IPS-11a (cell line): ENCODE measurements around the gene FBXL17.

Experiments
- H3K4me3 ChIP-seq: one replicate; pipeline ENCODE4 v1.5.1; 2013; ENCODE audit warnings: low read depth, low read length, control low read depth

Gene FBXL17

GRCh38 chr5:107959573-107960279 lies 422.2 kb downstream of the FBXL17 start:
- H3K4me3 ChIP-seq, result no peak overlapping the region

- H3K4me3 ChIP-seq, result no peak overlapping the region
Observed at GRCh38 chr5:107958861-107959260, 423.0 kb downstream of the FBXL17 start.

DNA sequence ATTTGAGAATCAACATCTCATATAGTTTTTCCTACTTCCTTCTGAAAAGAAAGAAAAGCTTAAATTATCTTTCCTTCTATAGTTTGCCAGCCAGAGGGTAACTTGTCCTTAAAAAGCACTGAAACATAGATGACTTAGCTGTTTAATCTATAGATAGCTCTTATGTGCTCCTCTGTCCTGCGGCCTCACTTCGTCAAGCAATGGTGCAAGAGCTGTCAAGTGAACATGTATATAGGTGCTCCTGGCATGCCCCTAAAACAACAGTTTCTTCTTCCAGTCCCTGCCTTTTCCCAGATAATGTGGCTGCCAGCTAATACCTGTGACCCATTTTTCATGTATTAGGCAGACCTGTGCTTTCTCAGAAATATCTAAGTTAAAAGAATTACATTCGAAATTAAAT lies 423.5 kb downstream of the FBXL17 start:
- no peak overlapping the region for H3K4me3 ChIP-seq

DNA sequence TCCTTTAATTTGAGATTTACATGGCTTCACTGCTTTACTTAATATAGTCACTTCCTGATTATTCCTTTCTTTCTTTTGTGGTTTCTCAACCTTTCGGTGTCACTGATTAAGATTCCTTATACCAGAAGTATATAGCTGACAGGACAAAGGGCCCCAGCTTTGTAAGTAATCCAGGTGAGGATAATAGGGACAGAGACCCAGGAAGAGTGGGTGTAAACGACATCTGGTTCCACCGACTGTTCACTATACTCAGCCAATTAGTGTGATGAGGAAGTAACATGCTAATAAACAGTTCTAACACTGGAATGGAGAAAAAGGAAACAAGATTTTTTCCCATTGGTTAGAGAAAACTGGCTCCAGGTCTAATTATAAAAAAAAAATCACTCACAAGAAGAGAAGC lies 424.8 kb downstream of the FBXL17 start:
- no peak overlapping the region for H3K4me3 ChIP-seq

DNA sequence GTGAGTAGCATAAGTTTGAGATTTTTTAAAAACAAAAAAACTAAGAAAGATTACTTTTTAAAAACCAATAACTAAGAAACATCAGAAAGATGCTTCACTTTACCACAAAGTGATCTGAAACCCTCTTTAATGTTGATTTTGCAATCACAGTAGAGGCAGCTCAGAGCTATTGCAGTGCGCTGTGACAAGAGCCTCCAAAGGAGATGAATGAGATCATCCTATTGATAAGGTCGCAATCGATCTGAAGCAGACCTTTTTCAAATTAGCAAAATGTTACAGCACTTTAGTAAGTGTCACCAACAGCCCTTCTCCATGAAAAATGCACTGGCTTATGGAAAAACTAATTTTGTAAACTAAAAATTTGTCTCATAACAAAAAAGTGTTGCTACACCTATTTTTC lies 426.6 kb downstream of the FBXL17 start:
- no peak overlapping the region for H3K4me3 ChIP-seq

GRCh38 chr5:107954254-107954653 lies 427.6 kb downstream of the FBXL17 start:
- H3K4me3 ChIP-seq, result no peak overlapping the region

GRCh38 chr5:107952450-107952849 lies 429.4 kb downstream of the FBXL17 start:
- no peak overlapping the region for H3K4me3 ChIP-seq

GRCh38 chr5:107951309-107951708 lies 430.6 kb downstream of the FBXL17 start:
- H3K4me3 ChIP-seq, result no peak overlapping the region

DNA sequence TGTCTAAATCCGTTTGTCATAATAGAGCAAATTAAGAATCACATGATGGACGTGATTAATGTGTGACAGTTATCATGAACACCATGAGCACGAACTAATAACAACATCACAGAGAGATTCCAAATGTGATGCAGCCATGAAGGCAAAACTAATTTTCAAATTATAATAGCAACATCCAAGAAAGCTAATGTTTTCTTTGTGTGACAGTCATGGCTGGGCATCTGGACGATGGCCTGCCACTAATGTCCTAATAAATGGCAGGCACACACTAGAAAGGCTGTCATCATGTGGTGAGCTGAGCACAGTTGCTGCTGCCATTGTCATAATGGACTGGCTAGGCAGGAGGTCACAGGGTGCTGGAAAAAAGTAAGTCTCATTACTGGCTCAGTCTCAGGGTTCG lies 431.1 kb downstream of the FBXL17 start:
- H3K4me3 ChIP-seq, result no peak overlapping the region

GRCh38 chr5:107949688-107950341 lies 432.1 kb downstream of the FBXL17 start:
- H3K4me3 ChIP-seq, result no peak overlapping the region

- H3K4me3 ChIP-seq, result no peak overlapping the region
Observed at GRCh38 chr5:107948377-107948776, 433.5 kb downstream of the FBXL17 start.

DNA sequence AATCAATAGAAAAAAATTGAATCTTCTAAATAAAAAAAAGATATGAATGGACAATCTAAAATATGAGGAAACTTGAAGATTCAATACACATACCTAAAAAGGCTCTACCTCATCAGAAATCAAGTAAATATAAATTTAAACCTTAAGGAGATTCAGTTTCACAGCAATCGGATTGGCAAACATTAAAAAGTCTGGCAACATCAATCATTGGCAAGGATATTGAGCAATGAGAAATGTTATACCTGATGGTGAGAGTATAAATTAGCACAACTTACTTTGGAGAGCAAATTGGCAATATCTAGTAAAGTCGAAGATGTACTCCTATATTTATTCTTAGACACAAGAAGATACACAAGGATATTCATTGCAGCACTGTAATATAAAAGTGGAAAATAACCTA lies 436.8 kb downstream of the FBXL17 start:
- H3K4me3 ChIP-seq, result no peak overlapping the region

- no peak overlapping the region for H3K4me3 ChIP-seq
Observed at GRCh38 chr5:107943923-107944322, 438.0 kb downstream of the FBXL17 start.

- H3K4me3 ChIP-seq, result no peak overlapping the region
Observed at GRCh38 chr5:107941036-107941435, 440.9 kb downstream of the FBXL17 start.

- no peak overlapping the region for H3K4me3 ChIP-seq
Observed at GRCh38 chr5:107937651-107938355, 444.1 kb downstream of the FBXL17 start.

- no peak overlapping the region for H3K4me3 ChIP-seq
Observed at GRCh38 chr5:107937204-107937603, 444.7 kb downstream of the FBXL17 start.

DNA sequence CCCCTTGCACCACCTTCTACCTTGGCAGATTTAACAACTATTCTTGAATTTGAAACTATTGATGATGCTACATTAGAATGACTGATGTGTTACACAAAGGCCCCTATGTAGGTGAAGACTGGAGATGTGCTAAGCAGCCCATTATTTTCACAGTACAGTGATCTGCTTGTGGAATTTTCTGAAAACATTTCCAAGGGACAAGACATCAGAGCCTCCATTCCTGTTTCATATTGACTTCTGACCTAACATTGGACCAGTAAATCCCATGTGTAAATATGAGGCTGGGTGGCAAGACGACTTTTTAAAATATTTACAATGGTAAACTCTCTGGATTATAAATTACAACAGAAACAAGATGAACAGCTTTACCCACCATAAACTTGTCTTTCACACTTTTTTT lies 445.4 kb downstream of the FBXL17 start:
- no peak overlapping the region for H3K4me3 ChIP-seq

DNA sequence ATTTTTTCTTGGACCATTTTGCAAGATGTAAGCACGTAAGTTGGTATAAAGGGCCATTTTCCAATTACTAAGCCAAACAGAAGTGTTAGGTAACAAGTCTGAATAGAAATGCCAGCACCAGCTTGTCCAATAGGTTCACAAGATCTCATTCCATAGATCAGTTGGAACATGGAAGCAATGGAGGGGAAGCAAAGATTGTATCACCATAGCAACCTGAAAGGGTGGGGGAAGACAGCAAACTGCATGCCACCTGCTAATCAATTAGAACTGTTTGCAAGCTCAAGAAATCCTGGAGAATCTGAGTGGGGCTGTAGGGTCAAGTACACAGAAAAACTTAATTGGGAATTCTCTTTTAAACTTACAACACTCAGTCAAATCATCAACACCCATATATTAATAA lies 446.3 kb downstream of the FBXL17 start:
- H3K4me3 ChIP-seq, result no peak overlapping the region

- no peak overlapping the region for H3K4me3 ChIP-seq
Observed at GRCh38 chr5:107933326-107933725, 448.6 kb downstream of the FBXL17 start.

- no peak overlapping the region for H3K4me3 ChIP-seq
Observed at GRCh38 chr5:107930891-107931290, 451.0 kb downstream of the FBXL17 start.

DNA sequence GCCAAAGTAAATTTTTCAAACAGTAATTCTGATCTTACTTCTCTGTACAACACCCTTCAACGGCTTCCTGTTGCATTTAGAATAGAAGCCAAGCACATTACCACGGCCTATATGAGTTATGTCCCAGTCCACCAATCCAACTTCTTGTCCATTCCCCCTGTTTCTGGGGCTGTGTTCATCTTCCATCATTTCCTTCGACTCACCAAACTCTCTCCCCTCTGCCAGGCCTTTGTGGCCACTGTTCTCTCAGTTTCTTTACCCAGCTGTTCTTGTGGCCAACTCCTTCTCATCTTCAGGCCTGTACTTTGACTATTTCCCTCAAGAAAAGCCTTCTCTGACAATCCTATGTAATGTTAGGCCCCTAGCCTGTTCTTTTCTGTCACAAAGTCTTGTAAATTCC lies 451.8 kb downstream of the FBXL17 start:
- H3K4me3 ChIP-seq, result no peak overlapping the region

- H3K4me3 ChIP-seq, result no peak overlapping the region
Observed at GRCh38 chr5:107929080-107929479, 452.8 kb downstream of the FBXL17 start.
